Activated naive CD8-positive, alpha-beta T cell treated with anti-CD3 and anti-CD28 coated beads, Interleukin-2, amount 50 U/mL, for 24 hours (primary cell): Measurements from ENCODE around the gene SEC62.

Source experiments
- ATAC-seq: fragments of 150-1000 bp; cut with Tn5 transposase; one replicate; pipeline ENCODE4 v1.10.0; 2021
- DNase-seq: peaks from one replicate; pipeline ENCODE4 v3.0.0; 2021
- H3K27ac Mint-ChIP-seq: one replicate; pipeline ENCODE4 v1.8.0; 2021; ENCODE audit warnings: mild to moderate bottlenecking, mixed read lengths
- H3K27me3 Mint-ChIP-seq: one replicate; pipeline ENCODE4 v1.8.0; 2021; ENCODE audit warnings: mixed read lengths
- H3K36me3 Mint-ChIP-seq: one replicate; pipeline ENCODE4 v1.8.0; 2021; ENCODE audit warnings: low read depth, mixed read lengths
- H3K4me1 Mint-ChIP-seq: one replicate; pipeline ENCODE4 v1.8.0; 2021; ENCODE audit warnings: mixed read lengths
- H3K4me3 Mint-ChIP-seq: one replicate; pipeline ENCODE4 v1.8.0; 2021; ENCODE audit warnings: mild to moderate bottlenecking, moderate library complexity, mixed read lengths
- H3K9me3 Mint-ChIP-seq: one replicate; pipeline ENCODE4 v1.8.0; 2021; ENCODE audit warnings: mixed read lengths

Gene SEC62

GRCh38 chr3:169966428-169966950 lies at the start of gene SEC62:
Gene SEC62, plus strand, starts transcription at chr3:169966807. Its CDS starts 16 bp downstream, at chr3:169966823.
- H3K27me3 Mint-ChIP-seq = no peaks in the 10 kb centered on the region
- ATAC-seq = peak; percentile 91
- peaks cover 62% of the 10 kb centered on the region for H3K4me1 Mint-ChIP-seq
- peak; percentile 96 for DNase-seq
- peak within 1 kb of the TSS; percentile 86 for H3K4me3 Mint-ChIP-seq
- H3K9me3 Mint-ChIP-seq = no peaks in the 10 kb centered on the region
- peaks cover 4% of the 10 kb centered on the region for H3K36me3 Mint-ChIP-seq
- H3K27ac Mint-ChIP-seq = peak within 1 kb of the TSS; percentile 83

GRCh38 chr3:169923189-169923588 lies 43.4 kb upstream of the SEC62 start:
- H3K4me1 Mint-ChIP-seq = no peaks in the 10 kb centered on the region
- H3K27me3 Mint-ChIP-seq = no peaks in the 10 kb centered on the region
- ATAC-seq (no peak), DNase-seq (no peak)
- no peaks in the 10 kb centered on the region for H3K9me3 Mint-ChIP-seq
- no peak overlapping the region for H3K4me3 Mint-ChIP-seq
- no peaks in the 10 kb centered on the region for H3K36me3 Mint-ChIP-seq
- H3K27ac Mint-ChIP-seq = no peak overlapping the region

- no peaks in the 10 kb centered on the region for H3K9me3 Mint-ChIP-seq
- H3K27ac Mint-ChIP-seq = no peak overlapping the region
- H3K36me3 Mint-ChIP-seq = no peaks in the 10 kb centered on the region
- DNase-seq (no peak), ATAC-seq (no peak)
- H3K4me1 Mint-ChIP-seq = no peaks in the 10 kb centered on the region
- H3K27me3 Mint-ChIP-seq = no peaks in the 10 kb centered on the region
- H3K4me3 Mint-ChIP-seq = no peak overlapping the region
Measured at GRCh38 chr3:169923831-169924230, 42.8 kb upstream of the SEC62 start.

- H3K4me3 Mint-ChIP-seq = no peak overlapping the region
- DNase-seq (no peak), ATAC-seq (peak; percentile 65)
- no peaks in the 10 kb centered on the region for H3K36me3 Mint-ChIP-seq
- H3K4me1 Mint-ChIP-seq = peaks cover 6% of the 10 kb centered on the region
- H3K27me3 Mint-ChIP-seq = peaks cover 1% of the 10 kb centered on the region
- H3K27ac Mint-ChIP-seq = no peak overlapping the region
- H3K9me3 Mint-ChIP-seq = no peaks in the 10 kb centered on the region
Measured at GRCh38 chr3:169929830-169930519, 36.6 kb upstream of the SEC62 start.

GRCh38 chr3:169930843-169931242 lies 35.8 kb upstream of the SEC62 start:
- no peak overlapping the region for H3K4me3 Mint-ChIP-seq

GRCh38 chr3:169931747-169932520 lies 34.7 kb upstream of the SEC62 start:
- Mint-ChIP-seq H3K9me3 (no peaks in the 10 kb centered on the region), H3K27me3 (peaks cover 5% of the 10 kb centered on the region), H3K4me1 (peaks cover 6% of the 10 kb centered on the region), H3K27ac (no peak overlapping the region), H3K4me3 (no peak overlapping the region), H3K36me3 (no peaks in the 10 kb centered on the region)
- DNase-seq (no peak), ATAC-seq (no peak)

More at GRCh38 chr3:169930843-169931242, 35.8 kb upstream of the SEC62 start:
- no peak for ATAC-seq
- DNase-seq = no peak
- Mint-ChIP-seq H3K27ac (no peak overlapping the region), H3K9me3 (no peaks in the 10 kb centered on the region), H3K4me1 (peaks cover 6% of the 10 kb centered on the region), H3K27me3 (peaks cover 3% of the 10 kb centered on the region), H3K36me3 (no peaks in the 10 kb centered on the region)

- no peak for ATAC-seq
- no peaks in the 10 kb centered on the region for H3K9me3 Mint-ChIP-seq
- H3K27me3 Mint-ChIP-seq = peaks cover 3% of the 10 kb centered on the region
- H3K4me1 Mint-ChIP-seq = peaks cover 29% of the 10 kb centered on the region
- no peak overlapping the region for H3K4me3 Mint-ChIP-seq
- no peak for DNase-seq
- H3K36me3 Mint-ChIP-seq = no peaks in the 10 kb centered on the region
- no peak overlapping the region for H3K27ac Mint-ChIP-seq
Measured at GRCh38 chr3:169939320-169939719, 27.3 kb upstream of the SEC62 start.

- DNase-seq (no peak), ATAC-seq (no peak)
- Mint-ChIP-seq H3K4me3 (no peak overlapping the region), H3K36me3 (no peaks in the 10 kb centered on the region), H3K27me3 (peaks cover 3% of the 10 kb centered on the region), H3K27ac (no peak overlapping the region), H3K9me3 (no peaks in the 10 kb centered on the region), H3K4me1 (peaks cover 29% of the 10 kb centered on the region)
Measured at GRCh38 chr3:169939751-169940150, 26.9 kb upstream of the SEC62 start.

GRCh38 chr3:169940470-169941181 lies 26.0 kb upstream of the SEC62 start:
- no peak for ATAC-seq
- Mint-ChIP-seq H3K9me3 (no peaks in the 10 kb centered on the region), H3K4me3 (no peak overlapping the region), H3K4me1 (peaks cover 35% of the 10 kb centered on the region), H3K27me3 (peaks cover 2% of the 10 kb centered on the region), H3K36me3 (no peaks in the 10 kb centered on the region), H3K27ac (peak overlapping the region; percentile 40)
- DNase-seq = no peak

- Mint-ChIP-seq H3K27me3 (no peaks in the 10 kb centered on the region), H3K9me3 (no peaks in the 10 kb centered on the region), H3K4me3 (peak overlapping the region; percentile 60), H3K4me1 (peaks cover 36% of the 10 kb centered on the region), H3K36me3 (no peaks in the 10 kb centered on the region), H3K27ac (peak overlapping the region; percentile 78)
- peak; percentile 97 for ATAC-seq
- peak; percentile 54 for DNase-seq
Measured at GRCh38 chr3:169945313-169945712, 21.3 kb upstream of the SEC62 start.

GRCh38 chr3:169946336-169946735 lies 20.3 kb upstream of the SEC62 start:
- H3K36me3 Mint-ChIP-seq = no peaks in the 10 kb centered on the region
- no peak for ATAC-seq
- DNase-seq = no peak
- H3K9me3 Mint-ChIP-seq = no peaks in the 10 kb centered on the region
- H3K4me1 Mint-ChIP-seq = peaks cover 26% of the 10 kb centered on the region
- no peak overlapping the region for H3K27ac Mint-ChIP-seq
- H3K4me3 Mint-ChIP-seq = no peak overlapping the region
- H3K27me3 Mint-ChIP-seq = no peaks in the 10 kb centered on the region

GRCh38 chr3:169948559-169949448 lies 17.8 kb upstream of the SEC62 start:
- peaks cover 23% of the 10 kb centered on the region for H3K4me1 Mint-ChIP-seq

GRCh38 chr3:169952045-169952444 lies 14.6 kb upstream of the SEC62 start:
- DNase-seq (no peak), ATAC-seq (peak; percentile 23)
- Mint-ChIP-seq H3K9me3 (no peaks in the 10 kb centered on the region), H3K4me1 (peaks cover 16% of the 10 kb centered on the region), H3K36me3 (no peaks in the 10 kb centered on the region), H3K27me3 (peaks cover 7% of the 10 kb centered on the region), H3K27ac (no peak overlapping the region), H3K4me3 (no peak overlapping the region)

More at GRCh38 chr3:169948559-169949448, 17.8 kb upstream of the SEC62 start:
- no peaks in the 10 kb centered on the region for H3K36me3 Mint-ChIP-seq
- H3K4me3 Mint-ChIP-seq = no peak overlapping the region
- ATAC-seq = no peak
- DNase-seq = no peak
- H3K27ac Mint-ChIP-seq = no peak overlapping the region
- H3K9me3 Mint-ChIP-seq = no peaks in the 10 kb centered on the region
- H3K27me3 Mint-ChIP-seq = peaks cover 2% of the 10 kb centered on the region
